Left lung (tissue), 10 donors: Measurements from ENCODE around the gene TMCC2. TPM values are rescaled to one million over a fixed set of nuclear protein-coding genes. Genes with fewer than 3 reads are reported as not detected.

Experiments
- ATAC-seq: fragments of 200-7000 bp; cut with Tn5 transposase; one replicate; pipeline ENCODE4 v1.9.1; 2020; ENCODE audit warnings: moderate library complexity
- DNase-seq, 4 donors: peaks; one replicate each; pipeline ENCODE4 v3.0.0-alpha.2; 2013 to 2020
- H3K27ac ChIP-seq, 2 donors: fragments of 200-600 bp; sonication (generic) in 1 of 2; one replicate each; pipeline versions ENCODE4 v1.5.0 to v1.8.0; 2020 to 2021
- H3K27me3 ChIP-seq, 2 donors: fragments of 200-600 bp; sonication (generic) in 1 of 2; one replicate each; pipeline versions ENCODE4 v1.5.0 to v1.8.0; 2020 to 2021
- H3K36me3 ChIP-seq, 2 donors: fragments of 200-600 bp; sonication (generic) in 1 of 2; one replicate each; pipeline versions ENCODE4 v1.5.0 to v1.8.0; 2020 to 2021
- H3K4me1 ChIP-seq, 2 donors: fragments of 200-600 bp; one replicate each; pipeline ENCODE4 v1.8.0; 2021
- H3K4me3 ChIP-seq, 2 donors: fragments of 200-600 bp; sonication (generic) in 1 of 2; one replicate each; pipeline versions ENCODE4 v1.5.0 to v1.8.0; 2020 to 2021; ENCODE audit warnings: mild to moderate bottlenecking in 1 of 2
- H3K9me3 ChIP-seq, 2 donors: fragments of 200-600 bp; sonication (generic) in 1 of 2; one replicate each; pipeline versions ENCODE4 v1.5.0 to v1.8.0; 2020 to 2021
- intact Hi-C, 2 donors: fragments of 100-400 bp; cut with DNase I; formaldehyde crosslinking; loops; one replicate each; pipeline versions ENCODE4 v1.11.2 to v1.14.2; 2022
- polyA plus RNA-seq, 6 donors: library from polyadenylated mRNA; unstranded; fragments of 120-200 nt; gene quantifications; one replicate each; pipeline ENCODE4 v1.2.1, GENCODE V29; 2013; ENCODE audit not compliant: insufficient read length in 6 of 6
- total RNA-seq, 2 donors: library from RNA; stranded (reverse); fragmentation: NEBNext Ultra II Directional; extraction: Animal tissue kit (Norgen Biotek cat#: 25700); gene quantifications; one replicate each; pipeline ENCODE4 v1.2.1, GENCODE V29; 2021
- TF ChIP-seq, protein P1 (sequence below), 2 donors: fragments of 200-600 bp; sonication (generic) in 1 of 2; IDR thresholded peaks; one replicate each; pipeline versions ENCODE4 v1.5.0 to v1.8.0; 2021; ENCODE audit warnings: antibody characterized with exemption in 2 of 2
- donor health status: DM: no; HTN: yes; CAD: no.
- donor health status: DM: no; HTN: no; CAD: no.

The TMCC2 gene
- total and polyA plus RNA-seq, 8 donors: 3.4 to 17.2 (median 11.0) TPM

- Histone ChIP-seq H3K4me1 (peaks cover 5 to 14% of the 10 kb centered on the region in 2 donors), H3K36me3 (no peaks in the 10 kb centered on the region), H3K9me3 (no peaks in the 10 kb centered on the region), H3K27ac (no peak overlapping the region), H3K27me3 (no peaks in the 10 kb centered on the region), H3K4me3 (no peak overlapping the region)
- ATAC-seq: no peak
- no peak for DNase-seq
- TF ChIP-seq, protein P1, sequence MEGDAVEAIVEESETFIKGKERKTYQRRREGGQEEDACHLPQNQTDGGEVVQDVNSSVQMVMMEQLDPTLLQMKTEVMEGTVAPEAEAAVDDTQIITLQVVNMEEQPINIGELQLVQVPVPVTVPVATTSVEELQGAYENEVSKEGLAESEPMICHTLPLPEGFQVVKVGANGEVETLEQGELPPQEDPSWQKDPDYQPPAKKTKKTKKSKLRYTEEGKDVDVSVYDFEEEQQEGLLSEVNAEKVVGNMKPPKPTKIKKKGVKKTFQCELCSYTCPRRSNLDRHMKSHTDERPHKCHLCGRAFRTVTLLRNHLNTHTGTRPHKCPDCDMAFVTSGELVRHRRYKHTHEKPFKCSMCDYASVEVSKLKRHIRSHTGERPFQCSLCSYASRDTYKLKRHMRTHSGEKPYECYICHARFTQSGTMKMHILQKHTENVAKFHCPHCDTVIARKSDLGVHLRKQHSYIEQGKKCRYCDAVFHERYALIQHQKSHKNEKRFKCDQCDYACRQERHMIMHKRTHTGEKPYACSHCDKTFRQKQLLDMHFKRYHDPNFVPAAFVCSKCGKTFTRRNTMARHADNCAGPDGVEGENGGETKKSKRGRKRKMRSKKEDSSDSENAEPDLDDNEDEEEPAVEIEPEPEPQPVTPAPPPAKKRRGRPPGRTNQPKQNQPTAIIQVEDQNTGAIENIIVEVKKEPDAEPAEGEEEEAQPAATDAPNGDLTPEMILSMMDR (IDR thresholded peaks at IDR 0.05): no peak
- intact Hi-C loops: no loop called here
These were observed 8.2 kb downstream of the TMCC2 start for GRCh38 chr1:205235951-205236350.

DNA sequence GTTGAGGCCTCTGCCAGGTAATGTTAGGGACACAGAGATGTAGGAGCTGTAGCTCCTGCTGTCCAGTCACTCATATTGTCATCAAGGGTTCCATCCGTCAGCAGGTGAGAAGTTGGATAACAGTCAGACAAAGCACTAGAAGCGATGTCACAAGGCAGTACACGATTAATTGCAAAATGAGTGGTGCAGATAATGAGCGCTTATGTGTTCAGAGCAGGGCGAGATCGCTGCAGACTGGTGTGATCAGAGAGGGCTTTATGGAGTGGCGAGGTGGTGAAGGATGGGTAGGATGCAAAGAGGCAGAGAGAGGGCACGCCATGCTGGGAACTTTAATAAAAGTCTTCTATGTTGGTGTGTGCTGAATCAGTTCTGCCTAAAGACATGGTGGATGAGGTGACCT, 8.8 kb downstream of the TMCC2 start:
- no peaks in the 10 kb centered on the region for H3K9me3 ChIP-seq
- intact Hi-C loops: no loop called here
- TF ChIP-seq, protein P1 (IDR thresholded peaks at IDR 0.05): no peak
- H3K27me3 ChIP-seq: no peaks in the 10 kb centered on the region
- no peak overlapping the region for H3K4me3 ChIP-seq
- ATAC-seq (no peak), DNase-seq (no peak)
- H3K27ac ChIP-seq: no peak overlapping the region
- H3K36me3 ChIP-seq: no peaks in the 10 kb centered on the region
- H3K4me1 ChIP-seq: peaks cover 5 to 14% of the 10 kb centered on the region in 2 donors

- no peak for ATAC-seq
- Histone ChIP-seq H3K27me3 (no peaks in the 10 kb centered on the region), H3K4me3 (no peak overlapping the region), H3K27ac (no peak overlapping the region), H3K9me3 (no peaks in the 10 kb centered on the region), H3K4me1 (peaks cover 5 to 14% of the 10 kb centered on the region in 2 donors), H3K36me3 (no peaks in the 10 kb centered on the region)
- TF ChIP-seq, protein P1 (IDR thresholded peaks at IDR 0.05): no peak
- intact Hi-C loops: no loop called here
- peak in 1 of 4 donors; percentile 65 for DNase-seq
These were observed 9.3 kb downstream of the TMCC2 start for GRCh38 chr1:205236951-205237475.

GRCh38 chr1:205237526-205238484, 10.1 kb downstream of the TMCC2 start:
- Histone ChIP-seq H3K4me1 (peaks cover 5 to 14% of the 10 kb centered on the region in 2 donors), H3K27ac (no peak overlapping the region), H3K9me3 (no peaks in the 10 kb centered on the region), H3K27me3 (no peaks in the 10 kb centered on the region), H3K4me3 (no peak overlapping the region), H3K36me3 (no peaks in the 10 kb centered on the region)
- intact Hi-C loops: no loop called here
- TF ChIP-seq, protein P1 (IDR thresholded peaks at IDR 0.05): no peak
- no peak for DNase-seq
- no peak for ATAC-seq

- H3K4me3 ChIP-seq: no peak overlapping the region
- DNase-seq: no peak
- peaks cover 5 to 14% of the 10 kb centered on the region in 2 donors for H3K4me1 ChIP-seq
- no peaks in the 10 kb centered on the region for H3K27me3 ChIP-seq
- no peaks in the 10 kb centered on the region for H3K36me3 ChIP-seq
- no peaks in the 10 kb centered on the region for H3K9me3 ChIP-seq
- TF ChIP-seq, protein P1 (IDR thresholded peaks at IDR 0.05): no peak
- H3K27ac ChIP-seq: no peak overlapping the region
- intact Hi-C loops: no loop called here
- ATAC-seq: no peak
These were observed 11.3 kb downstream of the TMCC2 start for GRCh38 chr1:205239078-205239477.
